HepG2 (cell line): Measurements from ENCODE around the gene ZCCHC10. TPM values are rescaled to one million over a fixed set of nuclear protein-coding genes. Genes with fewer than 3 reads are reported as not detected.

Source experiments
- AKAP8 ChIP-seq: sonication (generic); formaldehyde crosslinking; IDR thresholded peaks from 2 replicates; pipeline ENCODE4 v1.5.1; 2020; ENCODE audit warnings: mild to moderate bottlenecking, missing genetic modification reagents
- EEA1 ChIP-seq: sonication (generic); formaldehyde crosslinking; IDR thresholded peaks from 2 replicates; pipeline ENCODE4 v1.5.1; 2020; ENCODE audit warnings: mild to moderate bottlenecking, missing genetic modification reagents, borderline replicate concordance
- GPN1 ChIP-seq: sonication (generic); formaldehyde crosslinking; IDR thresholded peaks from 2 replicates; pipeline ENCODE4 v1.5.1; 2020; ENCODE audit warnings: missing genetic modification reagents, borderline replicate concordance
- HIVEP1 ChIP-seq: sonication (generic); formaldehyde crosslinking; IDR thresholded peaks from 2 replicates; pipeline ENCODE4 v1.4.0; 2020; ENCODE audit warnings: mild to moderate bottlenecking, missing genetic modification reagents
- LCORL ChIP-seq, 2 experiments: fragments of 450-650 bp in 1 of 2; sonication (generic) in 1 of 2; formaldehyde crosslinking in 1 of 2; IDR thresholded peaks; 2 replicates each; pipeline versions ENCODE4 v1.5.0 to v1.6.1; 2017 to 2020; ENCODE audit warnings: antibody characterized with exemption in 1 of 2, missing genetic modification reagents in 1 of 2
- MEF2D ChIP-seq: sonication (generic); formaldehyde crosslinking; IDR thresholded peaks from 2 replicates; pipeline ENCODE4 v1.5.1; 2020; ENCODE audit warnings: mild to moderate bottlenecking, missing genetic modification reagents
- NFE2 ChIP-seq: sonication (generic); formaldehyde crosslinking; IDR thresholded peaks from 2 replicates; pipeline ENCODE4 v1.4.0; 2020; ENCODE audit warnings: missing genetic modification reagents
- SMAD1 ChIP-seq: sonication (generic); formaldehyde crosslinking; IDR thresholded peaks from 2 replicates; pipeline ENCODE4 v1.4.0; 2020; ENCODE audit warnings: missing genetic modification reagents, low read depth, mild to moderate bottlenecking, borderline replicate concordance
- SUZ12 ChIP-seq: fragments of 150-350 bp; IDR thresholded peaks from 2 replicates; pipeline ENCODE4 v1.6.1; 2014; ENCODE audit warnings: low read depth, low read length
- TCF7 ChIP-seq: sonication (generic); IDR thresholded peaks from 2 replicates; pipeline ENCODE4 v1.6.1; 2016; ENCODE audit warnings: antibody characterized with exemption, low read depth
- ZFP37 ChIP-seq: sonication (generic); formaldehyde crosslinking; IDR thresholded peaks from 2 replicates; pipeline ENCODE4 v1.4.0; 2020; ENCODE audit warnings: missing genetic modification reagents, borderline replicate concordance
- ZFYVE20 ChIP-seq: sonication (generic); formaldehyde crosslinking; IDR thresholded peaks from 2 replicates; pipeline ENCODE4 v1.8.0; 2023; ENCODE audit warnings: low read depth, mild to moderate bottlenecking, moderate library complexity, missing genetic modification reagents, borderline replicate concordance
- ZNF253 ChIP-seq: sonication (generic); formaldehyde crosslinking; IDR thresholded peaks from 2 replicates; pipeline ENCODE4 v1.8.0; 2022; ENCODE audit warnings: mild to moderate bottlenecking, missing genetic modification reagents, borderline replicate concordance
- ZNF282 ChIP-seq: fragments of 450-650 bp; IDR thresholded peaks from 2 replicates; pipeline ENCODE4 v1.6.1; 2018; ENCODE audit not compliant: partially characterized antibody
- ZNF317 ChIP-seq: sonication (generic); formaldehyde crosslinking; IDR thresholded peaks from 2 replicates; pipeline ENCODE4 v1.5.0; 2020; ENCODE audit warnings: mild to moderate bottlenecking, missing genetic modification reagents
- ZNF782 ChIP-seq: sonication (generic); formaldehyde crosslinking; IDR thresholded peaks from 2 replicates; pipeline ENCODE4 v1.4.0; 2020; ENCODE audit warnings: missing genetic modification reagents, mild to moderate bottlenecking, borderline replicate concordance
- ZNF883 ChIP-seq: sonication (generic); formaldehyde crosslinking; IDR thresholded peaks from 2 replicates; pipeline ENCODE4 v1.5.1; 2020; ENCODE audit warnings: mild to moderate bottlenecking, missing genetic modification reagents; ENCODE audit errors: not compliant biosample characterization
- polyA plus RNA-seq, 8 experiments: library from polyadenylated mRNA; depleted of rRNA in 3 of 8; stranded (reverse) in 7 of 8; unstranded in 1 of 8; fragments of >200 nt; fragmentation: Illumina TruSeq in 4 of 8; extraction: Trizol in 4 of 8; gene quantifications; 2 replicates each; pipeline versions ENCODE4 v1.2.1 to v1.2.3, GENCODE V29; 2011 to 2016; ENCODE audit warnings: low read depth in 4 of 8, missing spikeins in 1 of 8, mixed read lengths in 1 of 8; ENCODE audit not compliant: insufficient read depth in 1 of 8
- total RNA-seq, 5 experiments: library from RNA; depleted of rRNA; stranded (reverse); fragments of >200 nt; fragmentation: Illumina TruSeq; extraction: Trizol; gene quantifications; 2 replicates each; pipeline ENCODE4 v1.2.3, GENCODE V29; 2016; ENCODE audit warnings: low read depth in 1 of 5
- TF ChIP-seq, protein P1 (sequence below): sonication (generic); formaldehyde crosslinking; IDR thresholded peaks from 2 replicates; pipeline ENCODE4 v1.4.0; 2020; ENCODE audit warnings: missing genetic modification reagents, mild to moderate bottlenecking, borderline replicate concordance
- TF ChIP-seq, protein P2 (sequence below): sonication (generic); formaldehyde crosslinking; IDR thresholded peaks from 2 replicates; pipeline ENCODE4 v1.5.1; 2020; ENCODE audit warnings: missing genetic modification reagents, mild to moderate bottlenecking, borderline replicate concordance
- TF ChIP-seq, protein P3 (sequence below): sonication (generic); formaldehyde crosslinking; IDR thresholded peaks from 2 replicates; pipeline ENCODE4 v1.5.0; 2020; ENCODE audit warnings: missing genetic modification reagents
- TF ChIP-seq, protein P4 (sequence below): sonication (generic); formaldehyde crosslinking; IDR thresholded peaks from 2 replicates; pipeline ENCODE4 v1.8.0; 2022; ENCODE audit warnings: missing genetic modification reagents, mild to moderate bottlenecking, inconsistent platforms, borderline replicate concordance

Gene ZCCHC10
- total and polyA plus RNA-seq, 2 of the 13 experiments (the other 11 are each of a cell fraction or from before 2014, with no cell fraction given) = 40.7 to 48.2 TPM

DNA sequence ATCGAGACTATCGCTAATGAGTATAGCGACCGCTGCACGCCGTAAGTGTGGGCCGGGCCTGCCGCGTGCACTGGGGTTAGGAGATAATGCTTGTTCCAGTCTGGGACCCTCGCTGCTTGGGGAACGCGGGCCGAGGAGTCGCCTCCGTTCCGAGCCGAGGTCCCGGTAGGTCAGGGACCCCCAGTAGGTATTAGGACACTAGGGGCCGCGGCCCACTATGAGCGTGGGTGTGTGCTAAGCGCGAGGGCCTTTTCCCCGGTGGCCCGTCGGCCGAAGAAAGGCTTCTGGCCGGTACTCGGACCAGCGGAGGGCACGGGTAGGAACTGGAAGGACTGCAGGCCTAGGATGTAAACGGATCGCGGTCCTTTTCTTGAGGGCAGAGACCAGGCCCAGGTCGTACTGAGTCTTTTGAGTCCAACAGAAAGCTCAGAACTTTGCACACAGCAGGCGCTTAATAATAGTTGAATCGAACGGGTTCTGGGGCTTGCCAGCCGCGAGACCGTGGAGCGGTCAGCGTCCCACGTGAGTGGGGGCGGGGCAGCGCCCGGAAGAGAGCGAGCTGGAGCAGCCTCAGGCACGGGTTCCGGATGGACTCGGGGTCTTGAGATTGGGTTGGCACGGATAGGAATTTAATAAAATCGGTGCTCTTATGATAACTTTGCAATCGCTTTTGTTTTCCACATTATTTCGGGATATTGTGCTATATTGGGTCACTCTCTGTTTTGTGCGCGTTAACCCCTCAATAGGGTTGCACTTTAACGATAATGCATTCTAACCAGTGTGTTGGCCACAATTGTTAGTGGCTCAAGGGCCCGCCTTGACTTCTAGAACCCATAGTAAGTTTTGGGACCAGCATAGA is 26.2 kb upstream of the ZCCHC10 start (continued):
- TF ChIP-seq, protein P1, sequence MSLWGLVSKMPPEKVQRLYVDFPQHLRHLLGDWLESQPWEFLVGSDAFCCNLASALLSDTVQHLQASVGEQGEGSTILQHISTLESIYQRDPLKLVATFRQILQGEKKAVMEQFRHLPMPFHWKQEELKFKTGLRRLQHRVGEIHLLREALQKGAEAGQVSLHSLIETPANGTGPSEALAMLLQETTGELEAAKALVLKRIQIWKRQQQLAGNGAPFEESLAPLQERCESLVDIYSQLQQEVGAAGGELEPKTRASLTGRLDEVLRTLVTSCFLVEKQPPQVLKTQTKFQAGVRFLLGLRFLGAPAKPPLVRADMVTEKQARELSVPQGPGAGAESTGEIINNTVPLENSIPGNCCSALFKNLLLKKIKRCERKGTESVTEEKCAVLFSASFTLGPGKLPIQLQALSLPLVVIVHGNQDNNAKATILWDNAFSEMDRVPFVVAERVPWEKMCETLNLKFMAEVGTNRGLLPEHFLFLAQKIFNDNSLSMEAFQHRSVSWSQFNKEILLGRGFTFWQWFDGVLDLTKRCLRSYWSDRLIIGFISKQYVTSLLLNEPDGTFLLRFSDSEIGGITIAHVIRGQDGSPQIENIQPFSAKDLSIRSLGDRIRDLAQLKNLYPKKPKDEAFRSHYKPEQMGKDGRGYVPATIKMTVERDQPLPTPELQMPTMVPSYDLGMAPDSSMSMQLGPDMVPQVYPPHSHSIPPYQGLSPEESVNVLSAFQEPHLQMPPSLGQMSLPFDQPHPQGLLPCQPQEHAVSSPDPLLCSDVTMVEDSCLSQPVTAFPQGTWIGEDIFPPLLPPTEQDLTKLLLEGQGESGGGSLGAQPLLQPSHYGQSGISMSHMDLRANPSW (CRISPR knock-in tag) = no peak
- TF ChIP-seq MEF2D (0 out of 2 replicates have a peak, but pooled peaks have one; percentile 5), TCF7 (no peak), ZNF282 (no peak), ZNF317 (CRISPR knock-in tag) (no peak), ZFYVE20 (CRISPR knock-in tag) (no peak), ZFP37 (CRISPR knock-in tag) (no peak), GPN1 (CRISPR knock-in tag) (0 out of 2 replicates have a peak, but pooled peaks have one; percentile 21), ZNF883 (CRISPR knock-in tag) (no peak), ZNF253 (CRISPR knock-in tag) (no peak; the same call in 1 of the 2 replicates), HIVEP1 (CRISPR knock-in tag) (no peak), LCORL (IDR thresholded peaks at IDR 0.05) (no peak), LCORL (CRISPR knock-in tag; IDR thresholded peaks at IDR 0.05) (no peak), SUZ12 (no peak), NFE2 (CRISPR knock-in tag) (no peak), SMAD1 (CRISPR knock-in tag) (0 out of 2 replicates have a peak, but pooled peaks have one; percentile 21), AKAP8 (CRISPR knock-in tag) (no peak), EEA1 (CRISPR knock-in tag) (no peak), ZNF782 (CRISPR knock-in tag) (no peak)
- TF ChIP-seq, protein P2, sequence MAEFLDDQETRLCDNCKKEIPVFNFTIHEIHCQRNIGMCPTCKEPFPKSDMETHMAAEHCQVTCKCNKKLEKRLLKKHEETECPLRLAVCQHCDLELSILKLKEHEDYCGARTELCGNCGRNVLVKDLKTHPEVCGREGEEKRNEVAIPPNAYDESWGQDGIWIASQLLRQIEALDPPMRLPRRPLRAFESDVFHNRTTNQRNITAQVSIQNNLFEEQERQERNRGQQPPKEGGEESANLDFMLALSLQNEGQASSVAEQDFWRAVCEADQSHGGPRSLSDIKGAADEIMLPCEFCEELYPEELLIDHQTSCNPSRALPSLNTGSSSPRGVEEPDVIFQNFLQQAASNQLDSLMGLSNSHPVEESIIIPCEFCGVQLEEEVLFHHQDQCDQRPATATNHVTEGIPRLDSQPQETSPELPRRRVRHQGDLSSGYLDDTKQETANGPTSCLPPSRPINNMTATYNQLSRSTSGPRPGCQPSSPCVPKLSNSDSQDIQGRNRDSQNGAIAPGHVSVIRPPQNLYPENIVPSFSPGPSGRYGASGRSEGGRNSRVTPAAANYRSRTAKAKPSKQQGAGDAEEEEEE (CRISPR knock-in tag) = no peak
- TF ChIP-seq, protein P3, sequence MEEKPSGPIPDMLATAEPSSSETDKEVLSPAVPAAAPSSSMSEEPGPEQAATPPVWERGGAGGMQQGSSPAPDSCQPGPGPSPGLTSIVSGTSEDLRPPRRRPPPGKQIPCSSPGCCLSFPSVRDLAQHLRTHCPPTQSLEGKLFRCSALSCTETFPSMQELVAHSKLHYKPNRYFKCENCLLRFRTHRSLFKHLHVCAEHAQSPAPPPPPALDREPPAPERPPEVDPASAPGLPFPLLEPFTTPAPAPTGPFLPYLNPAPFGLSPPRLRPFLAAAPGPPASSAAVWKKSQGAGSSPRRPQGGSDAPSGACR (CRISPR knock-in tag) = no peak
- TF ChIP-seq, protein P4, sequence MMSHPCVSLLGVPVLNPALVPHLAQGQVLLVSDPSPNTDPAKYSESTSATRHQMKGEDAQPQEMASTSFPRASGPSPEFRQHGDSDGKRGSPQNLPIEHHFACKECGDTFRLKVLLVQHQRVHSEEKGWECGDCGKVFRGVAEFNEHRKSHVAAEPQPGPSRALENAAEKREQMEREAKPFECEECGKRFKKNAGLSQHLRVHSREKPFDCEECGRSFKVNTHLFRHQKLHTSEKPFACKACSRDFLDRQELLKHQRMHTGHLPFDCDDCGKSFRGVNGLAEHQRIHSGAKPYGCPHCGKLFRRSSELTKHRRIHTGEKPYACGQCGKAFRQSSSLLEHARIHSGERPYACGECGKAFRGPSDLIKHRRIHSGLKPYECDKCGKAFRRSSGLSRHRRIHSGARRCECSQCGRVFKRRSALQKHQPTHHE = no peak
